ENCODE data around the gene PLXNA4. TPM values are rescaled to one million over a fixed set of nuclear protein-coding genes. Genes with fewer than 3 reads are reported as not detected.

PLXNA4 gene
- total RNA-seq, 2 donors from 2014 or later: 2.1 to 8.2 TPM

- Histone ChIP-seq H3K27me3 (no peaks in the 10 kb centered on the region), H3K4me1 (no peaks in the 10 kb centered on the region), H3K9me3 (no peaks in the 10 kb centered on the region), H3K27ac (no peak overlapping the region), H3K4me3 (no peak overlapping the region), H3K36me3 (replicated peaks in 1 of 2; ENCODE audit: insufficient read depth in 1 of 2, low read depth in 2 of 2) (no peaks in the 10 kb centered on the region)
- no peak for TF ChIP-seq POLR2A (IDR thresholded peaks at IDR 0.05)
- TF ChIP-seq CTCF (IDR thresholded peaks at IDR 0.05): no peak
- intact Hi-C loops (cut with DNase I): no loop called here
- 84 to 85% methylated on average over 10 of the region's 10 CpGs for WGBS, 2 donors
- no peak for DNase-seq
- ATAC-seq: no peak
These were observed 117.5 kb downstream of the PLXNA4 start for GRCh38 chr7:132458729-132459128.

- ATAC-seq: no peak
These were observed 118.6 kb downstream of the PLXNA4 start for GRCh38 chr7:132457658-132458057.

GRCh38 chr7:132456418-132456817 is 119.9 kb downstream of the PLXNA4 start:
- WGBS, 2 donors: 46 to 60% methylated on average over 7 of the region's 7 CpGs
- no peak for ATAC-seq
- intact Hi-C loops (cut with DNase I): no loop called here

More at GRCh38 chr7:132457658-132458057, 118.6 kb downstream of the PLXNA4 start:
- no peak for DNase-seq
- H3K36me3 ChIP-seq (replicated peaks in 1 of 2; ENCODE audit: insufficient read depth in 1 of 2, low read depth in 2 of 2): no peaks in the 10 kb centered on the region
- intact Hi-C loops (cut with DNase I): no loop called here
- 55 to 64% methylated on average over 3 of the region's 3 CpGs for WGBS, 2 donors
- H3K4me3 ChIP-seq: no peak overlapping the region
- TF ChIP-seq CTCF (IDR thresholded peaks at IDR 0.05): no peak
- no peak for TF ChIP-seq POLR2A (IDR thresholded peaks at IDR 0.05)
- no peaks in the 10 kb centered on the region for H3K27me3 ChIP-seq
- H3K4me1 ChIP-seq: no peaks in the 10 kb centered on the region
- no peaks in the 10 kb centered on the region for H3K9me3 ChIP-seq
- H3K27ac ChIP-seq: no peak overlapping the region

GRCh38 chr7:132455378-132455777 is 120.9 kb downstream of the PLXNA4 start:
- H3K27ac ChIP-seq: no peak overlapping the region
- no peak for DNase-seq
- H3K4me1 ChIP-seq: no peaks in the 10 kb centered on the region
- ATAC-seq: no peak
- H3K27me3 ChIP-seq: no peaks in the 10 kb centered on the region
- 54 to 60% methylated on average over 8 to 9 of the region's 9 CpGs for WGBS, 2 donors
- no peaks in the 10 kb centered on the region for H3K36me3 ChIP-seq (replicated peaks in 1 of 2; ENCODE audit: insufficient read depth in 1 of 2, low read depth in 2 of 2)
- no peak overlapping the region for H3K4me3 ChIP-seq
- TF ChIP-seq CTCF (IDR thresholded peaks at IDR 0.05) (no peak), POLR2A (IDR thresholded peaks at IDR 0.05) (no peak)
- H3K9me3 ChIP-seq: no peaks in the 10 kb centered on the region
- intact Hi-C loops (cut with DNase I): no loop called here

More at GRCh38 chr7:132456418-132456817, 119.9 kb downstream of the PLXNA4 start:
- no peak for DNase-seq
- Histone ChIP-seq H3K36me3 (replicated peaks in 1 of 2; ENCODE audit: insufficient read depth in 1 of 2, low read depth in 2 of 2) (no peaks in the 10 kb centered on the region), H3K4me3 (no peak overlapping the region), H3K27me3 (no peaks in the 10 kb centered on the region), H3K27ac (no peak overlapping the region), H3K4me1 (no peaks in the 10 kb centered on the region), H3K9me3 (no peaks in the 10 kb centered on the region)
- TF ChIP-seq CTCF (IDR thresholded peaks at IDR 0.05) (no peak), POLR2A (IDR thresholded peaks at IDR 0.05) (no peak)

- Histone ChIP-seq H3K27me3 (no peaks in the 10 kb centered on the region), H3K36me3 (replicated peaks in 1 of 2; ENCODE audit: insufficient read depth in 1 of 2, low read depth in 2 of 2) (no peaks in the 10 kb centered on the region), H3K4me3 (no peak overlapping the region), H3K27ac (no peak overlapping the region), H3K4me1 (no peaks in the 10 kb centered on the region), H3K9me3 (no peaks in the 10 kb centered on the region)
- intact Hi-C loops (cut with DNase I): no loop called here
- no peak for DNase-seq
- WGBS, 2 donors: 86 to 100% methylated on average over 3 of the region's 3 CpGs
- ATAC-seq: no peak
- no peak for TF ChIP-seq CTCF (IDR thresholded peaks at IDR 0.05)
- TF ChIP-seq POLR2A (IDR thresholded peaks at IDR 0.05): no peak
These were observed 122.4 kb downstream of the PLXNA4 start for GRCh38 chr7:132453826-132454225.

Data from body of pancreas (tissue), 4 donors.